Head of caudate nucleus (tissue), 42 donors: ENCODE measurements around the gene RASA1.
A peak's percentile ranks its signal among the peaks of the same experiment; 100 is the strongest.

ENCODE experiments used
- DNase-seq, 42 donors: peaks; one replicate each; pipeline versions ENCODE4 v3.0.0 to v3.0.0-alpha.2; 2020 to 2021; ENCODE audit warnings: mixed read lengths in 7 of 42
- intact Hi-C: fragments of 100-400 bp; cut with DNase I; formaldehyde crosslinking; loops from one replicate; pipeline ENCODE4 v1.15.0; 2022

Gene RASA1

GRCh38 chr5:87393331-87393730 lies 125.6 kb downstream of the RASA1 start:
- no peak for DNase-seq
- intact Hi-C loops = no loop called here

GRCh38 chr5:87394411-87395165 lies 126.9 kb downstream of the RASA1 start:
- no peak for DNase-seq
- intact Hi-C loops = no loop called here

GRCh38 chr5:87398981-87399614 lies 131.4 kb downstream of the RASA1 start:
- intact Hi-C loops = no loop called here
- no peak for DNase-seq

- intact Hi-C loops = no loop called here
- DNase-seq = no peak
Measured at GRCh38 chr5:87399720-87400119, 132.0 kb downstream of the RASA1 start.

- DNase-seq = no peak
- intact Hi-C loops = no loop called here
Measured at GRCh38 chr5:87400305-87400899, 132.7 kb downstream of the RASA1 start.

GRCh38 chr5:87401626-87402025 lies 133.9 kb downstream of the RASA1 start:
- no peak for DNase-seq
- intact Hi-C loops = no loop called here

GRCh38 chr5:87403409-87403808 lies 135.7 kb downstream of the RASA1 start:
- no peak for DNase-seq
- intact Hi-C loops = no loop called here

GRCh38 chr5:87403899-87404298 lies 136.2 kb downstream of the RASA1 start:
- intact Hi-C loops = no loop called here
- no peak for DNase-seq

- intact Hi-C loops = no loop called here
- no peak for DNase-seq
Measured at GRCh38 chr5:87404359-87404758, 136.7 kb downstream of the RASA1 start.

GRCh38 chr5:87405472-87406155 lies 137.9 kb downstream of the RASA1 start:
- no peak for DNase-seq
- intact Hi-C loops = no loop called here

GRCh38 chr5:87408204-87408603 lies 140.5 kb downstream of the RASA1 start:
- no peak for DNase-seq
- intact Hi-C loops = no loop called here

GRCh38 chr5:87410931-87411330 lies 143.2 kb downstream of the RASA1 start:
- no peak for DNase-seq
- intact Hi-C loops = loop anchor here (10.0 kb wide), 3 partner anchors 146 to 1274 kb away; partner anchors contain the start of gene RASA1

GRCh38 chr5:87411586-87411972 lies 143.9 kb downstream of the RASA1 start:
- intact Hi-C loops = loop anchor here (10.0 kb wide), 3 partner anchors 147 to 1273 kb away; partner anchors contain the start of gene RASA1

GRCh38 chr5:87411973-87412629 lies 144.4 kb downstream of the RASA1 start:
- intact Hi-C loops = loop anchor here (10.0 kb wide), 3 partner anchors 147 to 1273 kb away; partner anchors contain the start of gene RASA1
- peak in 27 of 42 donors; percentile 4 to 61 (median 30) for DNase-seq

More at GRCh38 chr5:87411586-87411972, 143.9 kb downstream of the RASA1 start:
- no peak for DNase-seq

- DNase-seq = peak; percentile 96 to 100 (median 99)
- intact Hi-C loops = loop anchor here (10.0 kb wide), 3 partner anchors 148 to 1272 kb away; partner anchors contain the start of gene RASA1
Measured at GRCh38 chr5:87412630-87413342, 145.1 kb downstream of the RASA1 start, which contains the start of gene CCNH. Gene CCNH, minus strand, starts transcription at chr5:87412930. Its CDS starts 136 bp downstream, at chr5:87412794.

GRCh38 chr5:87413343-87413645 lies 145.6 kb downstream of the RASA1 start:
- intact Hi-C loops = loop anchor here (10.0 kb wide), 3 partner anchors 148 to 1272 kb away; partner anchors contain the start of gene RASA1

GRCh38 chr5:87418506-87418905 lies 150.8 kb downstream of the RASA1 start:
- DNase-seq = no peak
- intact Hi-C loops = loop anchor here (10.0 kb wide), 3 partner anchors 154 to 1266 kb away; partner anchors contain the start of gene RASA1

More at GRCh38 chr5:87413343-87413645, 145.6 kb downstream of the RASA1 start:
- peak in 1 of 42 donors; percentile 36 for DNase-seq

- intact Hi-C loops = no loop called here
Measured at GRCh38 chr5:87421307-87421706, 153.6 kb downstream of the RASA1 start.

More at GRCh38 chr5:87421307-87421706, 153.6 kb downstream of the RASA1 start:
- DNase-seq = no peak
